HG03175 (cell line): ENCODE results near the gene YKT6.

Source experiments
- ATAC-seq: cut with Tn5 transposase; IDR thresholded peaks from one replicate; pipeline ENCODE4 v1.9.1; 2021; ENCODE audit warnings: mild to moderate bottlenecking, moderate library complexity; ENCODE audit not compliant: unreplicated experiment

YKT6 gene

DNA sequence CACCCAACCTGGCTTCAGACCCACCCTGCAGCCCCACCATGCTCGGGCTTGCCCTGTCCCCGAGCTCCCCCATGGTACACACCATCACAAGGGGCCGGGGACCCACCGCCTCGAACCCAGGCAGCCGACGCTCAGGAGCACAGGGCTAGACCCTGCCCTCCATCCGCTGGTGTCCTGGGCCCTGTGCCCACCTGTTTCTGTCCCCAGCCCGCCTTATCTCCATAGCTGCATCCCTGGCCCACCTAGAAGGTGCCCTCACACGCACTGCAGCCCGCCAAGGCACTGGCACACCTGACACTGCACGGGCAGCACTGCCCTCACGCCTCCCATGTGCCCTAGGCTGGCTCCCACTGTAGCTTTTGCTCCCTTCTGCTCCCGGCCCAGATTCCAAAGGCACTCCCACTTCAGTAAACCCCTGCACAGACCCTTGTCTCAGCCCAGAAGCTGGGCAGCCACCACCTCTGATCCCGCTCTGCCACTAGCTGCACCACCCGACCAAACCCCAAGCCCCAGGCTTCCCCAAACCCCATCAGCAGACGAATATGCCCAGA is 17.1 kb downstream of the YKT6 start:
- ATAC-seq, result no peak

DNA sequence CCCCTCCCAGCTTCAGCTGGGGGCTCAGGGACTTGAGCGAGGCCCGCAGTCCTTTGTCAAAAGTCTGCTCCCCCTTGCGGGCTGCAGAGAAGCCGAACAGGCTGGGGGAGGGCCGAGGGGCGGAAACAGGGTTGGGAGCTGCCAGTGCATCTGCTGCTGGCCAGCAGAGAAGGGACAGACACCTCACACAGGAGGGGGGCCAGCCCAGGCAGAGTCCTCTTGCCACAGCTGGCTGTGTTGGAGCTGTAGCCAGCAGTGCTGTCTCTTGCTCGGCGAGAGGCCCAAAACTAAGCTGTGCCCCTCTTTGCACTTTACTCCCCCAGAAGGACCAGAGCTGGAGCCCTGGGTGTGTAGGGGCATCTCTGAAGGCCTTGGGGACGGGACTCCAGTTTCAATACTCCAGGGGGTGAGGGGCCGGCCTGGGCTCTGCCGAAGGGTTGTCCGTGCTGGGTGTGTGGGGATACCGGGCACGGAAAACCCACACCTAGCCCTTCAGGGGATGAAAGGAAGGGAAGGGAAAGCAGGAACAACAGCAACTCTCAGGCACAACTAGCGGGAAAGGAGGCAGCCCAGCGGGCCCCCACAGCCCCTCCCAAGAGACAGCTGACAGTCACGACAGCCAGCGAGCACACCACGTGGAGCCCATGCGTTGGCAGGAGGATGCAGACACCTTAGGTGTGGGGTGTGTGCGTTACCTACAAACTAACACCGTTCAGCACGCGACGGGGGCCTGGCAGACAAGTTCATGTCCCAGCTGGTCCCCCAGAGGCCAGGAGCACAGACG is 17.8 kb downstream of the YKT6 start:
- ATAC-seq, result no peak

DNA sequence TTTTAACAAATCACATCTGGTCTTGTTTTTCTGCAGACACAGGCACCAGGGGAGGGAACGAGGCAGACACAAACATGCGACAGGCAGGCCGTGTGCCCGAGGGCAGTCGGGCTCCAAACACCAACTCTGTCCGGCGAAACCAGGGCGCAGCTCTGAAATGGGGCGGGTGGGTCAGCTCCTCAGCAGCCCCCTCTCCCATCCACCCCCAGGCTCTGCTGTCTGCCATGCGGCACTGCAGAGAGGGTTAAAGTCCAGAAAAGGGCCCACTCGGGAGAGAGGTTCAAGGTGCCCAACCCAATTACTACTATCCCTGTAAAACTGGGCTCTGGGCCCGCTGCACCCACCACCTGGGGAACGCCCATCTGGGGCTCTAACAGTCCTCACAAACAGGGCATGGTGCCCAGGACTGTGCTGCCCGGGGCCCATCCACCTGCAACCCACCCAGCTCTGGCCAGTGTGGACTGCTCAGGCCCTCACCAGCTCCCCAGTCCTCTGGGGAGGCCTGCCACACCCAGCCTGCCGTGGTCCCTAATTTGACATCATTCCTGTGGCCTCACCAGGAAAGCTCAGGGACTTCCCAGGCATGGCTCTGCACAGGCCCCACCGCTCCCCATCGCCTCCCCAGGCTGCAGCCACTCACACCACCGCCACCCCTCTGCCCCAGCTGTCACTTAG is 18.7 kb downstream of the YKT6 start:
- no peak for ATAC-seq

DNA sequence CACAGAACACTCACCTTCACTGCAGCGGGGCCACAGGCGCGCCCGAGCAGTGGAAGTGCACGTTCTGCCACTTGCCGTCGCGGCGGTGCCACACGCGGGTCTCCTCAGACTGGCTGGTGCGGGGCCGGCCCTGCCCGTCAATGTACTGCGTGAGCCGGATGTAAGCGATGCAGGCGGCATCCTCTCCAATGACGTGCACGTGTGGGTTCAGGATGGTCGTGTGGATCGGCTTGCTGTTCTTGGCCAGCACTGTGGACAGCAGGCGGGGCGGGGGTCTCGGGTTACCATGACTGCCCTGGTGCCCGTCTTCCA is 19.2 kb downstream of the YKT6 start:
- ATAC-seq, result no peak

DNA sequence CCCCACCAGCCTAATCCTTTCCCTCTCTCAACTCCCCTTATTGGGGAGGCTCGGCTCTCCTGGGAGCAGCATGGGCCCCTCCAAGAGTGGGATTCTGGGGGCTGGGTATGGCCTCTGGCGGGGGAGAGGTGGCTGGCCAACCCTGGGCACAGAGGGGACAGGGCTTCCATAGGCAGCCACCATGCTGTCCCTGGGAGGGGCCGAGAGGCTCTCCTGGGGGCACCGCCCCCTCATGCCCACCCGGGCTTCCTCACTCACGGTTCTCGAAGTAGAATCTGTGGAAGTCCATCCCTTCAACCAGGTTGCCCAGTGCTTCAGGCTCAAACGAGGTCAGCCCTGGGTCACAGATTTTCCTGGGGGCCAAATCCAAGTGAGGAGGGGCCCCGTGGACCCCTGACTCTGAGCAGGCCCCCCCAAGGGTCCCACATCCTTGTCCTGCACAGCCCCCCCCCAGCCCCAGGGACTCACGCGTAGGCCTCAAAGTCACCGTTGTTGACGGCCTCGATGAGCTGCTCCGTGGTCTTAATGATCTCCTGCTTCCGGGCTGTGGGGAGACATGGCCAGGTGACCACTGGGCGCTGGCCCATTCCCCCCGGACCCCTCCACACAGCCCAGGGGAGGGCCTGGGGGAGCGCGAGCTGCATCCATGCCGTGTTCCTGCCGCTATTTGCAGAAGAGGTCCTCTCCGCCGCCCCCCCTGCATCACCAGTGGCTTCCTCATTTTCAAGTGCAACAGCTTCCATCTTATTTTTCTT is 19.8 kb downstream of the YKT6 start:
- ATAC-seq, result no peak

DNA sequence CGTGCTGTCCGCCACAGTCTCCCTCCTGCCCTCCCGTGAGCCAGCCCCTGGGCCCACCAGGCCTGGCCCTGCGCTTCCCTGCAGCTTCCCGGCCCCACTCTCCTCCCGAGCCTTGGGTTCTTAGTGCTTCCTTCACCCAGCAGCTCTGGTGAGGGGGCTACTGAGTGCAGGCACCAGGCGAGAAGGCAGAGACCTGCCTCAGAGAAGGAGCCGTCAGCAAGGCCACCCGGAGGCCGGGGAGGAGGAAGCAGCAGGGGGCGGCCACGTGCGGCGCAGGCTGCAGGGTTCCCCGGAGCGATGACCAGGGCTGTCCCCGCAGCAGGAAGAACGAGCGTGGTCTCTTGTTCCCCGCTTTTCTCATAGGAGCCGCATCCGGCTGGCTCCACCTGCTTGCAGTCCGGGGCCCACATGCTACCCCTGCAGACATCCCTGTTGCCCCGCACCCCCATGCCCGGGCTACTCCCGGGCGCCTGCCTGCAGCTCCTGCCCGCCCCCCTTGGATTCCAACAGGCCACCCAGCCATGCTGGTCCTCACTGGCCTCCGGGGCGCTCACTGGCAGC is 20.5 kb downstream of the YKT6 start:
- ATAC-seq, result no peak

DNA sequence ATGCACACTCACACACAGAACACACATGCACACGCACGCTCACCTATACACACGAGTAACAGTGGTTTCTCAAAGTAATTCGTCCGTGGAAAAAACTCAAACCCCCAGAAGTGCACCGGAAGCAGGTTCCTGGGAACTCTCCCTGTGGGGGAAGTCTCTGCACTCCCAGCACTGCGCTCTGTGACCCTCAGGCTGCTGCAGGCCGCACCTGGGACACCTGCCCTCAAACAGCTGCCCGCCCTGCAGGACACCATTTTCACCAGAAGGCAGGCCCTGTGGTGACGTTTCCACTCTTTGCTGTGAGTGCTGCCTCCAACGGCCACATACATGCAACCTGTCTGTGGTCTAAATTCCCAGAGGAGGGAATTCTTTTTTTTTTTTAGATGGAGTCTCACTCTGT is 21.3 kb downstream of the YKT6 start:
- no peak for ATAC-seq

DNA sequence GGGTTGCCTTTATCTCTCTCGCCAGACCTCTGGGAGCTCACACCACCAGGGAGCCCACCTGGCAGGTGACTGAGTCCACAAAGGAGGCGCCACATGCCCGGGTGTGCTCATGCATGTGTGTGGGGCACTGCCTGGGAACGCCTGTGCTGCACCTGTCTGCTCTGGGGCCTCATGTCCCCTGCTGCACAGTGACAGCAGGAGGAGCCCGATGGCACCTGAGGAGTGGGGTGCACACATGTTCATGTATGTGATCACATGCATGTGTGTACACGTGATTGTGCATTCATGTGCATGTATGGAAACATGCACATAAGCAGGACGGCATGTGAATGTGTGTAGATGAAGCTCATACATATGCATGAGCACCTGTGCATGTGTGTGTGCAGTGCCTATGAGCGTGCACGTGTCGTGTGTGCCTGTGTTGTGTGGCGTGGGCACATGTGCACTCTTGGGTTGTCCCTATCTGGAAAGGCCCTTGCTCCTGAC is 22.0 kb downstream of the YKT6 start:
- ATAC-seq, result no peak

DNA sequence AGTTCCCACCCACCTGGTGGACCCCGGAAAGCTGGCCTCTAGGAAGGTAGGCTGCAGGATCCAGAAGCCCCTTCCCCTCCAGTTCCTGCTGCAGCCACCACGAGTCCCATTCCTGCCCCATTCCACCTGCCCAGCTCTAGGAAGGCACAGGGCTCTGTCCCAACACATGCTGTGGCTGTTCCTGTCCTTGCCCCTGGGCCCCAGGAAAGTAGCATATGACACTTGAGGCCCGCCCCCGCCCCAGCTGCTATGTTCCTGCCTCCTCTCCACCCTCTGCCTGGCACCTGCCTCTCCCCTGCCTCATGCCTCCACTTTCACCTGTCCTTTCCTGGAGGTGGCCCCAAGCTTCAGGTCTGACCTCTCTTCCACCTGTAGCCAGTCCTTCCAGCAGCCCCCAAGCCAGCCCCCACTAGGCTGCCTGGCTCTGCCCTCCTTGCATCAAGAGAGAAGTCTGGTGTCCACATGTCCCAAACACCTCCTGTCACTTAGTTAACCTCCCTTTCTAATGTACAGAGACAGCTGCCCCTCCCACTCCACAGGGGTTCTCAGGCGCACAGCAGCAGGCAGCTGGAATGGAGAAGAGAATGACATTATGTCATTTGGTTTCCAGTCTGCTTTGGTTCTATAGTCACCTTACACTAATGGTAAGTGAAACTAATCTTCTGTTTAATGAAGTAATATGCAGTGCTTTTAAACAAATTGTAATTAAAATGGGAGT is 22.7 kb downstream of the YKT6 start:
- no peak for ATAC-seq

DNA sequence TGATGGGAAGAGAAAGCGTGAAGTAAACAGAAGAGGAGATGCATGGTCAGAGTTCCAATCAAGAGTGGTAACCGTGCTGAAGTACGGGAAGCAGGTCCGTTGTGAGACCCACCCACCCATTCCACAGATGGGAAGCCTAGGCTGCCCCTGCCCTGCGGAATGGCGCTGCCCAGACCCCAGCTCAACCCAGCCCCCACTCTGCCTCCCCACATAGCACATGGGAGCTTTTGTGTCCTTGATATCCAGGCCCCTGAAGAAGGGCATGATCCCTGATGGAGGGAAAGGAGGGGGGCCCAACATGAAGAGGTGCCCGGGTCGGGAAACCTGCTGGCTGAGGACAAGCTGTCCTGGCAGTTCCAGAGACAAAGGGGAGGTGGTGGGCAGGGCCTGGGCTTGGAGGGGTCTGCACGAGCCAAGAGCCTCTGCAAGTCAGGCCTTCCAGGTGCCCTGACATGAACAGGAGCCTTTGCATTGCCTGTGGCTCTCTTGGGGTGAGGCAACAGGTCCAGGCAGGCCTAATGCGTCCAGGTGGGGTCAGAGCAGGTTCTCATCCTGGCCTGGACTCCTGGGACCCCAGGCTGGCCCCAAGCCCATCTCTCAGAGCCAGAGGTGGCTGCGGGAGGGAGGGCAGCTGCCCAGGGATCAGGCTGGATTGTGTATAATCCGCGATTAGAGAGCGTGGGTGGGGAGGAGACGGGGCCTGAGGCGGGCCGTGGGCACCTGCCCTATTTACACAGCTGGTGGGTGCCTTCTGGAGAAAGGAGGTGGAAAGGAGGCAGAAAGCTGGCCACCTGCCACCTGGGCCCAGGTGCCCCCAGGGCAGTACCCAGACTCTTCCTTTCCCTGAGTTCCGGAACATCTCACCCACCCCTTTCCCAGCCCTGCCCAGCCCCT is 23.5 kb downstream of the YKT6 start:
- ATAC-seq, result no peak

DNA sequence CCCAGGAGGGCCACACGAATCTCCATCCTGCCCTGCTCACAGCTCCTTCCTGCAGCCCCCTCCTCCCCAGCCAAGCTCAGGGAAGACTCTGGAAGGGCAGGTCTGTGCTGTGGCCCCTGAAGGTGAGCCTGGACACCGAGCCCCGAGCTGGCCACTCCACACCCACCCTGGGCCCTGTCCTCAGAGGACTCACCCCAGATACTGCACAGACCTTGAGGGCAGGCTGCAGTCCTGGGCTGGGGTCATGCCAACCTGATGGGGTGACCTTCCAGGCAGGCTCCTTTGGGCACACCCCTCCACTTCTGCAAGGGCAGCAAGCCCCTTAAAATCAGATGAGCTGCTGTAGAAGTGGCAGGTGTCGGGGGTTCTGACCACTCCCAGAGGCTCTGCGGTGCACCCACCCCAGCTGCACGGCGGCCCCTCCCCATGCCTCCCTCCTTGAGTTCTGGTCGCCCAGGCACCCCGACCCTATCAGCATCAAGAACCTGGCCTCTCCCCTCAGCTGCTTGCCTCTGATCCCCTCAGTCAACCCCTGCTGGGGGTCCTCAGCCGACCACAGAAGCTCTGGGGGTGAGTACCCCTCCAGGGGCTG is 24.3 kb downstream of the YKT6 start:
- no peak for ATAC-seq

DNA sequence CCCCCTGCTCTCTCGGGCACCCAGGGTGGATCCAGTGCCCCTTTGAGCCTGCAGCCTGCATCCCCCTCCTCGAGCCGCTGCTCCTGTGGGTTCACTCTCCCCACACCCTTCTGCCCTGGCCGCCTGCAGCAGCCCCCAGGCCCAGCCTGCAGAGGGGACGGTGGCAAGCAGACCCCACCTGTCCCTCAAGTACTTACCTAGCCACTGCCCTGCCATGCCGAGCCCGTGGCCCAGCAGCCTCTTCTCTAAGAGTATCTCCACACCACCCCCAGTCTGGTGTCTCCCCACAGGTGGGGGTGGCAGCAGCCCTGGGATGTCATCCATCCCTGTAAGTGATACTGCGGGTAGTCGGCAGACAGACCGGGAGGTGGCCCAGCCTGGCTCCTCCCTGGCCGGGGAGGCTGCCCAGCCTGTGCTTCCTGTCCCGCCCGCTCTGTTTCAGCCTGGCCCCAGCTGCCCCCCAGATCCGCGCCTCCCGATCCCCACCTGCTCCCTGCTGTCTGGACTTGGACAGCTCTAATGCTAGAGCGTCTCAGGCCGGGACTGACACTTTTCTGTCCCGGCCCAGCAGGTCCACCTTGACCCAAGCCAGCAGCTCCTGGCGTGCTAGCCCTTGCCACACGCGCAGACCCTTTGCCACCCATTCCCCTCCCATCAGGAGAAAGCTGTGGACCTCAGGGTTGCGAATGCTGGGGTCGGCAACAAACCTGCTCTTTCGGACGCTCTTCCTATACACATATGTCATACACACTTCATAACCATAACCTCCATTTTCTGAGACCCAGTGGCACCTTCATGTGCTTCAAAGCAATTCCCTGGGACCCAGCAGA is 25.0 kb downstream of the YKT6 start:
- no peak for ATAC-seq

DNA sequence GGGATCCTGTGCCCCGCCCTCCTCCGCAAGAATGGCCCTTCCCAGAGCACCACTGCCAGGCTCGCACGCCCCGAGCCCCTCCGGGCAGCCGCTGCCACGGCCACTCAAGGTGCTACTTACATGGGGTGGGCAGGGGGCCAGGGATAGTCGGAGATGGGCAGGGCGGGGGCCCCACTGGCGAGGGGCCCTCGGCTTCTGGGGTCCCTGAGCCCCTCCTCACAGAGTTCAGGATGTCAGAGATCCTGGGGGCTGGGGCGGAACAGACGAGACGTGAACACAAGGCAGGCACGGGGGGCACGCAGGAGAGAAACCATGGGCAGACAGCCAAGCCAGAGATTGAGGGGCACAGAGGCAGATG is 25.6 kb downstream of the YKT6 start:
- ATAC-seq, result no peak

DNA sequence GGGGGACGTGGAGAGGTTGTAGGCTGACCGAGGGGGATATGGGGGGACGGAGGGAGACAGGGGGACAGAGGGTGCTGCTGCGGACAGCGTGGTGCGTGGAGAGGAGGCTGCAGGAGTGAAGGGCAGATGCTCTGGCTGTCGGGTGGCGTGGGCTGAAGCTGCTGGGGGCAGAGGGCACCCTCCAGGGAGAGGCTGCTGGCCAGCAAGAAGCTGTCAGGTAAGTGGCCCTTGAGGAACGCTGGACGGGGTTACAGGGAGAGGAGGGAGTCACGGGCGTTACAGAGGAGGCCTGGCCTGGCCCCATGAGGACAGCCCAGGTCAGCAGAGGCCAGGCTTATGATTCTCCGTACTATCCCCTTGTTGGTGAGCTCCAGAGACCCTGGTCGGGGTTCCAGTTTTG is 27.1 kb downstream of the YKT6 start:
- no peak for ATAC-seq

DNA sequence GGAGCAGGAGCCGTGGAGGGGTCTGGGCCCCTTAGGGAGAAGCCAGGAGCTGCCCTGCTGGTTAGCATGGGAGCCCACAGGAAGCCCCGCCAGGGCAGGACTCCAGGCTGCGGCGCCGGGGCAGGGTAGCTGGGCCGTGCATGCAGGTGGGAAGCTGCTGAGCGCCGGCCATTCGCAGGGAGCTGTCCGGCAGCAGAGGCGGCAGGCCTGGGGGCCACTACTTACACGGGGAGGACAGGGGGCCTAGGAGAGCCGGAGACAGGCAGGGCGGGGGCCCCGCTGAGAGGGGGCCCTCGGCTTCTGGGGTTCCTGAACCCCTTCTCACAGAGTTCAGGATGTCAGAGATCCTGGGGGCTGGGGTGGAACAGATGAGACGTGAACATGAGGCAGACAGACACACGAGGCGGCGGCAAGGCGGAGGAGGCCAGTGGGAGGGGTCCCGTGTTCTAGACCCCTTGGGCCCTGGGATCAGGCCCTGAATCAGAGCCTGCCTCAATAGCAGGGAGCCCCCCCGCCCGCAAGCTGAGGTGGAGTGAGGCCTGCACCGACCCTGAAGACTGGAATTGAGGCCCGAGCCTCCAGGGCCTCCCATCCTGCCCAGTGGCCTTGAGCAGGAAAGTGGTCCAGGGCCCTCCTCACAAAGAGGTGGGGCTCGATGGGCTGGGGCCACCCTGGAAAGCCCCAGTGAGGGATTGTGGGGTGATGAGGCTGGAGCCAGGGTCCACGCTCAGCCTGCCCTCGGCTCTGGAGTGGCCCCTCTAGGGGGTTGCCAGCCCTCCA is 28.0 kb downstream of the YKT6 start:
- no peak for ATAC-seq

DNA sequence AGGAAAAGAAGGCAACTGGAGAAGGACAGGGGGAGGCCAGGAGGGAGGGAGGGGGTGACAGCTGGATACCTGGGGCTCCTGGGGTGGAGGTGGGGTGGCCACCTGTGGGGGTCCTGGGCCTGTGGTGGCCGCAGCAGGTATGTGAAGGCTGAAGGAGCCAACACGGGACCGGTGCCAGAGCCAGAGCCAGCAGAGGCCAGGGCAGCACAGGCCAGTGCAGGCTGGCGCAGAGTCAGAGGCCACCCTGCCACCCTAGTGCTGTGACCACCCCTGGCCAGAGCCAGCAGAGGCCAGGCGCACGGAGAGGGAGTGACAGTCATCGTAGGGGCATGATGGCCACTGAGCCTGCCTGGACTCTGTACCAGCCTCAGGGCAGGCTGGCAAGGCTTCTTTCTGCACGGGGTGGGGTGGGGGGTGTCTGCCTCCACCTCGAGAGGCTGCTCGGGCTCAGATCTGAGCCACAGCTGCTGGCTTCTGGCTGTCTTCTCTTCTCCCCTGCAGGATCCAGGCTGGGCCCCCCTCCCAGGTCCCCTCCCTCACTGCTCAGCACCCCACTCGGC is 28.8 kb downstream of the YKT6 start:
- ATAC-seq, result no peak

DNA sequence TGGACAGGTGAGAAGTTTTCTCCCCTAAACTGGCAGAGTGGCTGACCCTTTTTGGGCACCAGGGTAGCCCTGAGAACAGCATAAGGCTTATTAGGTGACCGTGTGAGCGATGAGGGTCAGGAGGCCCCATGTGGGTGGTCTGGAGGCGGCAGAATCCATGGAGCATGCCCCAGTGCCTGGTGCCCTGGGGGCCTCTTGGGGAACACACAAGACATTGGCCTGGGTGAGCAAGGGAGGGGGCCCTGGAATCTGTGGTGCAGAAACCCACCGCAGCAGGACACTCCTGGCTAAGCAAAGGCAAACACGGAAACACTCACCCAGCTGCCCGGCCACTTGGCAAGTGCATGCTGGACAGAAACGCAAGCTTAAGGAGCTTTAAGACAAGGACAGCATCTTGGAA is 29.5 kb downstream of the YKT6 start:
- ATAC-seq, result no peak
